ENCODE measurements around the gene GBX1. TPM values are rescaled to one million over a fixed set of nuclear protein-coding genes. Genes with fewer than 3 reads are reported as not detected.

Gene GBX1
- total RNA-seq, 1 donor from 2014 or later: not detected

DNA sequence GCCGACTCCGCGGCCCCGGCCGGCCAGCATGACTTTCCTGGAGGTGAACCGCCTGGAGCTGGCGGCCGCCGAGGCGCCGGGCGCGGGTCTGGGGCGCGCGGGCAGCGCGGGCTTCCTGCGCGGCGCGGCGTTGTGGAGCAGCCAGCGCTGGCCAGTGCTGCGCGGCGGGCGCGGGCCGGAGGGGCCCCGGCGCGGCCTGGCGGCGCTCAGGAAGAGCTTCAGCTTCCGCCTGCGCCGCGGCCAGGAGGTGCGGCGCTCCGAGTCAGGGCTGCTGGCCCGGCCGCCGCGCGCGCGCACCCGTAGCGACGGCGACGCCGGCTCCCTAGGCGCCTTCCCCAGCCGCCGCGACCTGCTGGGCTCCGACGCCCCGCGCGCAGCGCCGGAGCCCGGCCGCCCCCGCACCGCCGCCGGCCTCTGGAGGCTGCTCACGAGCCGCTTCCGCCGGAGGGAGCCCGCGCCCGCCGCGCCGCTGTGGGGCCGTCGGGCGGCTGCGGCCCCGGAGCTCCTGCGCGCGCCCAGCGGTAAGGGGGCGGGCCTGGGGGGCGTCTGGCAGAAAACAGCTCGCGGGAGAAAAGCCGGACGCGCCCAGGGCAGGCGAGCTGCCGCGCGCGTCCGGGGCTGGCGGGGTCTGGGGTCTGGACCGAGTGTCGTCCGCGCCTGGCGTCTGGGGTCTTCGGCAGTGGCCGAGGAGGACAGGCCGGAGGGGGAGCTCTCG is 52.2 kb downstream of the GBX1 start:
- TF ChIP-seq, protein P1, sequence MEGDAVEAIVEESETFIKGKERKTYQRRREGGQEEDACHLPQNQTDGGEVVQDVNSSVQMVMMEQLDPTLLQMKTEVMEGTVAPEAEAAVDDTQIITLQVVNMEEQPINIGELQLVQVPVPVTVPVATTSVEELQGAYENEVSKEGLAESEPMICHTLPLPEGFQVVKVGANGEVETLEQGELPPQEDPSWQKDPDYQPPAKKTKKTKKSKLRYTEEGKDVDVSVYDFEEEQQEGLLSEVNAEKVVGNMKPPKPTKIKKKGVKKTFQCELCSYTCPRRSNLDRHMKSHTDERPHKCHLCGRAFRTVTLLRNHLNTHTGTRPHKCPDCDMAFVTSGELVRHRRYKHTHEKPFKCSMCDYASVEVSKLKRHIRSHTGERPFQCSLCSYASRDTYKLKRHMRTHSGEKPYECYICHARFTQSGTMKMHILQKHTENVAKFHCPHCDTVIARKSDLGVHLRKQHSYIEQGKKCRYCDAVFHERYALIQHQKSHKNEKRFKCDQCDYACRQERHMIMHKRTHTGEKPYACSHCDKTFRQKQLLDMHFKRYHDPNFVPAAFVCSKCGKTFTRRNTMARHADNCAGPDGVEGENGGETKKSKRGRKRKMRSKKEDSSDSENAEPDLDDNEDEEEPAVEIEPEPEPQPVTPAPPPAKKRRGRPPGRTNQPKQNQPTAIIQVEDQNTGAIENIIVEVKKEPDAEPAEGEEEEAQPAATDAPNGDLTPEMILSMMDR (conservative IDR thresholded peaks at IDR 0.05; ENCODE audit: low read depth, low read length): no peak
- no peak overlapping the region for H3K4me3 ChIP-seq (ENCODE audit: low read depth, low read length)
- no peak for DNase-seq (ENCODE audit: low read depth)

DNA sequence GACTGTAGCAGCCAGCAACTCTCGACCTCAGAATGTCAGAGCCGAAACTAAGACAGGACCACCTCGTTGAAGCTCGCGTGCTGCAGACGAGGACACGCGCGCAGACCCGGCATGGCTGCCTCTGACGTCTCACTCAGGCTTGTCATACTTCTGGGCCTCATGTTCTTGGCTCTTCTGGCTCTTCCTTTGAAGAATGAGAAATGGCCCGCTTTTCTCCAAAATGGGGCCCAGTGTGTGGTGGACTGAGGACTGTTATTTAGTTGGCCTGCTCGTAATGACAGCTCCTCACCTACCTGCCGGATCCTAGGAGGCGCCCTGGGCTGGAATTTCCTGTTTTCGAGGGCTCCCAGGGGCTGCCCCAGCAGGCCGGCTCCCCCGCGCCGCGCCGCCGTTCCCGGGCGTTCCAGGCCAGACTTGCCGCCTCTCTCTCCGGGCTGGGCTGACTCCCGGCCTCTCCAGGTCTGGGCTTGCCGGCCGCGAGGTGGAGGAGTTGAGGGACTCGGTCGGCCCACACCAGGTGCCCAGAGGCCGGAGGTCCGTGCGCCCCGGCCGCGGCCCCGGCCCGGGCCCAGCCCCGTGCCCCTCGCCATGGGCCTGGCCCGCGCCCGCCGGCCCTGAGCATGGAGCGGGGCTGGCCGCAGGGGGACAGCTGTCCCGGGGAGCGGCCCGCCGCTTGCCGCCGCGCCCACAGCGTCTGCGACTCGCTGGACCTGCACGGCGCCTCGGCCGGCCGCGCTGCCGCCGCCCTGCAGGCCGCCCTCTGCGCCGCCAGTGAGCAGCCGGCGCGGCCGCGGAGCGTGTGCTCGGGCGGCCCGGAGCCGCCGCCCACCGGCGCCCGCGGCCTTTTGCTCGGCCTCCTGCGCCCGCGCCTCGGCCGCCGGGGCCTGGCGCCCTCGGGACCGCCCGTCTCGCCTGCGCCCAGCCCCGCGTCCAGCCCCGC is 53.1 kb downstream of the GBX1 start:
- DNase-seq (ENCODE audit: low read depth): no peak
- TF ChIP-seq, protein P1 (conservative IDR thresholded peaks at IDR 0.05; ENCODE audit: low read depth, low read length): no peak
- no peak overlapping the region for H3K4me3 ChIP-seq (ENCODE audit: low read depth, low read length)

- no peak overlapping the region for H3K4me3 ChIP-seq (ENCODE audit: low read depth, low read length)
- DNase-seq (ENCODE audit: low read depth): peak; percentile 22
These were observed 53.9 kb downstream of the GBX1 start for GRCh38 chr7:151113344-151114150.

GRCh38 chr7:151110941-151111645 is 56.4 kb downstream of the GBX1 start:
- H3K4me3 ChIP-seq (ENCODE audit: low read depth, low read length): no peak overlapping the region
- TF ChIP-seq, protein P1 (conservative IDR thresholded peaks at IDR 0.05; ENCODE audit: low read depth, low read length): peak; percentile 87
- no peak for DNase-seq (ENCODE audit: low read depth)

More at GRCh38 chr7:151113344-151114150, 53.9 kb downstream of the GBX1 start:
- TF ChIP-seq, protein P1 (conservative IDR thresholded peaks at IDR 0.05; ENCODE audit: low read depth, low read length): no peak

DNA sequence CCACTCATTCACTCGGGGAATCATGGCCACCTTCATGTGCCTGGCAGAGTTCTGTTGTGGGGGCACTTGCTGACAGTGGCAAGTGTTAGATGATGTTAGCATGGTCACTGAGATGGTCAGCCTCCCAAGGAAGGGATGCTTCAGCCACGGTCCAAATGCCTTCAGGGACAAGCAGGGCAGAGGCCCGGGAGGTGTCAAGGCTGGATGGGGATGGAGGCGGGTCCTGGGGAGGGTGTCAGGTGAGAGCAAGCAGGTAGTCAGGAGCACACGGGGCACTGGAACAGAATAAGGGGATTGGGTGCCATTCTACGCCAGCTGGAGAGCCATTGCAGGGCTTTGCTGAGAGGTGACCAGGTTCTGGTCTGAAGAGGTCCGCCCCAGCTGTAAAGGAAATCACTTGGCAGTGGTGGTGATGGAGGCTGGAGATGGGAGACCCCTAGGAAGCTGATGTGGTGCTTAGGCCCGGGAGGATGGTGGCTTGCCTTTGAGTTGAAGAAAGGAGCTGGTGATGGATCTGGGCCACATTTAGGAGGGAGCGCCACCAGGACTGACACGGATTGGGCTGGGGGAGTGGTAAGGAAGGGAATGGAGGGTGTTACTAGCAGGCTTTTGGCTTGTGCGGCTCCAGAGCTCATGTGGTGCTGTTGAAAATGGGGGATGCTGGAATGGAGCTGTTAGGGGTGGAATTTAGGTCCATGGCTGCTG is 57.1 kb downstream of the GBX1 start:
- H3K4me3 ChIP-seq (ENCODE audit: low read depth, low read length): no peak overlapping the region
- TF ChIP-seq, protein P1 (conservative IDR thresholded peaks at IDR 0.05; ENCODE audit: low read depth, low read length): no peak
- no peak for DNase-seq (ENCODE audit: low read depth)
